Right lobe of liver (tissue), 4 donors: ENCODE measurements around the gene MAGIX.

Experiments used
- POLR2A ChIP-seq: fragments of 450-650 bp; IDR thresholded peaks from one replicate; pipeline ENCODE4 v1.6.1; 2017; ENCODE audit warnings: antibody characterized with exemption, mild to moderate bottlenecking
- TF ChIP-seq, protein P1 (sequence below), 4 donors: fragments of 200-600 bp in 3 of 4; fragments of 450-650 bp in 1 of 4; IDR thresholded peaks; one replicate each; pipeline versions ENCODE4 v1.5.1 to v1.8.0; 2016 to 2022; ENCODE audit warnings: antibody characterized with exemption in 4 of 4, mild to moderate bottlenecking in 2 of 4
- donor health status: DM: no; HTN: no; CAD: no.
- donor health status: DM: no; HTN: no; CAD: no.
- donor health status: DM: no; HTN: yes; CAD: no.

DNA sequence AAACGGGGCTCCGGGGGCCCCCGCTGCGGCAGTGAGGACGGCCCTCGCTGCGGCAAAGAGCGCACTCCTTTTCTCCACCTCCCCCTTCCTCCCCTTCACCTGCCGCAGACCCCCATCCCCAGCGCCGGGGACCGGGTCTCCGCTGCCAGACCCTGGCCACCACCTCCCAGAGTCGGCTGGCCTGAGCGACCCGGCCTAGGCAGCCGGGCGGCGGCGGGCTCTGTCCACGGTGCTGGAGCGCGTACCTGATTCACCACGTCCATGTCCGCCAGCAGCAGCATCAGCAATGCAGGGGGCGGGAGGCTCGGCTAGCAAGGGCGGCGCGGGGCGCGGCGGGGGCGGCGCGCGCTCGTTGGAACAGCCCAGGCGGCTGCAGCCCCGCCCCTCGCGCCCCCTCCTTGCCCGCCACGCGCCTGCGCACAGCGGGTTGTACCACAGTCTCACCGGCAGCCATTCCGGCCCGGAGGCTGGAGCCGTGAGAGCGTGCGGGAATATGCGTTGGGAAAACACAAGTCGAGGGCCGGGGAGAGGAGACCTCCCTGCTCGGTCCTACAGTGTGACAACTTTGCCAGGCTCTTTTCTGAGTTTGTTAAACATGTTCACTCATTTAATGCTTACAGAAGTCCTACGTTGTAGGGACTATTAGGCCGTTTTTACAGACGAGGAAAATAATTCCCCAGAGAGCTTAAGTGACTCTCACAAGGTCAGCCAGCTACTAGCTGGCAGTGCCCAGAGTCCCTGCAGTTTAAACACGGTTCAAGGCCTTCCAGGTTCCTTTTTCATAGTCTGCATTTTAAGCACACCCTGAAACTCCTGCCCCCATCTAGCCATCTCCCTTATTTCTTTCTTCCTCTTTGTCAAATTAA lies 37.6 kb downstream of the MAGIX start, which contains the start of gene SYP:
- TF ChIP-seq, protein P1, sequence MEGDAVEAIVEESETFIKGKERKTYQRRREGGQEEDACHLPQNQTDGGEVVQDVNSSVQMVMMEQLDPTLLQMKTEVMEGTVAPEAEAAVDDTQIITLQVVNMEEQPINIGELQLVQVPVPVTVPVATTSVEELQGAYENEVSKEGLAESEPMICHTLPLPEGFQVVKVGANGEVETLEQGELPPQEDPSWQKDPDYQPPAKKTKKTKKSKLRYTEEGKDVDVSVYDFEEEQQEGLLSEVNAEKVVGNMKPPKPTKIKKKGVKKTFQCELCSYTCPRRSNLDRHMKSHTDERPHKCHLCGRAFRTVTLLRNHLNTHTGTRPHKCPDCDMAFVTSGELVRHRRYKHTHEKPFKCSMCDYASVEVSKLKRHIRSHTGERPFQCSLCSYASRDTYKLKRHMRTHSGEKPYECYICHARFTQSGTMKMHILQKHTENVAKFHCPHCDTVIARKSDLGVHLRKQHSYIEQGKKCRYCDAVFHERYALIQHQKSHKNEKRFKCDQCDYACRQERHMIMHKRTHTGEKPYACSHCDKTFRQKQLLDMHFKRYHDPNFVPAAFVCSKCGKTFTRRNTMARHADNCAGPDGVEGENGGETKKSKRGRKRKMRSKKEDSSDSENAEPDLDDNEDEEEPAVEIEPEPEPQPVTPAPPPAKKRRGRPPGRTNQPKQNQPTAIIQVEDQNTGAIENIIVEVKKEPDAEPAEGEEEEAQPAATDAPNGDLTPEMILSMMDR (IDR thresholded peaks at IDR 0.05) = no peak
- TF ChIP-seq POLR2A = peak; percentile 50
